ENCODE measurements around the gene RNASE11.

DNA sequence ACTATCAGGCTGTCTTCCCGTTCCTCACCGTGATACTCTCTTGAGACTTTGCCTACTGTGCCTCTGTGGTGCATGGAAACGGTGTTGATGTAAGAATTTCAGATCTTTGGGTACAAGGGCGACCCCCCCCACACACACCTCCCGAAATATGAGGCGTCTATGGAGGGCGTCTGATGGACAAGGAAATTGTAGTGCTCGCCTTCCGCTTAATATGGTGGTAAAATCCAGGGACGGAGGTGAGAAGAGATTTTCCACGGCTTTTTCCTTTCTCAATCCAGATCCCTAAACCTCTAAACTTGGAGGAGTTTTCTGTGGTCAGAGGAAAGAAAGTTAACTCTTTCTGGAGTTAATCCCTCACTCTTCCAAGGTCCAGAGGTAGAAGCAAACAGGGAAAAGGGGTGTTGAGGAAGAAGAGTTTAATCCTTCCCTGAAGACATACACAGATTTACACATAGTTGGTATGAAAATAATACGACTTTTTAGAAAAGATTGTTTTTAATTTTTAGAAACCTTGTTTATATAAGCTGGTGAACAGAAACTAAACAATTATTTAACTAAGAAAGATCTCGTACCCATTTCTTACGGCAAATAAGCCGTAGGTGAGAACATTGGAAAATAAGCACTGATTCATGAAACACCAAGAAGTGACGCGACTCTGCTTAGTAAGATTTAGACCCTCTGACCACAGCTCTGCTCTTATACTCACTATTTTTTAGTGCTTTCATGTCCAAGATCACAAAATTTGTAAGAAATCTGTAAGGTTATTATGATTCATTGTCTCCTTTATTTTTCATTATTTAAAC is 26.4 kb upstream of the RNASE11 start:
- no peak for TF ChIP-seq POLR2A (IDR thresholded peaks at IDR 0.05; ENCODE audit: low read depth, low read length)
- TF ChIP-seq, protein P1, sequence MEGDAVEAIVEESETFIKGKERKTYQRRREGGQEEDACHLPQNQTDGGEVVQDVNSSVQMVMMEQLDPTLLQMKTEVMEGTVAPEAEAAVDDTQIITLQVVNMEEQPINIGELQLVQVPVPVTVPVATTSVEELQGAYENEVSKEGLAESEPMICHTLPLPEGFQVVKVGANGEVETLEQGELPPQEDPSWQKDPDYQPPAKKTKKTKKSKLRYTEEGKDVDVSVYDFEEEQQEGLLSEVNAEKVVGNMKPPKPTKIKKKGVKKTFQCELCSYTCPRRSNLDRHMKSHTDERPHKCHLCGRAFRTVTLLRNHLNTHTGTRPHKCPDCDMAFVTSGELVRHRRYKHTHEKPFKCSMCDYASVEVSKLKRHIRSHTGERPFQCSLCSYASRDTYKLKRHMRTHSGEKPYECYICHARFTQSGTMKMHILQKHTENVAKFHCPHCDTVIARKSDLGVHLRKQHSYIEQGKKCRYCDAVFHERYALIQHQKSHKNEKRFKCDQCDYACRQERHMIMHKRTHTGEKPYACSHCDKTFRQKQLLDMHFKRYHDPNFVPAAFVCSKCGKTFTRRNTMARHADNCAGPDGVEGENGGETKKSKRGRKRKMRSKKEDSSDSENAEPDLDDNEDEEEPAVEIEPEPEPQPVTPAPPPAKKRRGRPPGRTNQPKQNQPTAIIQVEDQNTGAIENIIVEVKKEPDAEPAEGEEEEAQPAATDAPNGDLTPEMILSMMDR (conservative IDR thresholded peaks at IDR 0.05; ENCODE audit: low read depth, low read length) = no peak
- no peak for TF ChIP-seq SMC3 (IDR thresholded peaks at IDR 0.05; ENCODE audit: low read depth, low read length)
- no peak for TF ChIP-seq CEBPB (IDR thresholded peaks at IDR 0.05; ENCODE audit: low read depth, low read length)
- no peak for TF ChIP-seq MXI1 (IDR thresholded peaks at IDR 0.05; ENCODE audit: borderline replicate concordance, low read depth, low read length)
- no peak for TF ChIP-seq RFX5 (IDR thresholded peaks at IDR 0.05; ENCODE audit: low read depth, low read length)
- TF ChIP-seq RAD21 (IDR thresholded peaks at IDR 0.05; ENCODE audit: low read length) = no peak

Data from IMR-90 (cell line).